GM21423 (cell line): ENCODE data around the gene CARD11.
A peak's percentile ranks its signal among the peaks of the same experiment; 100 is the strongest.

Experiments used
- ATAC-seq: cut with Tn5 transposase; IDR thresholded peaks from one replicate; pipeline ENCODE4 v1.9.1; 2021; ENCODE audit warnings: mild to moderate bottlenecking, moderate library complexity; ENCODE audit not compliant: unreplicated experiment

CARD11 gene

DNA sequence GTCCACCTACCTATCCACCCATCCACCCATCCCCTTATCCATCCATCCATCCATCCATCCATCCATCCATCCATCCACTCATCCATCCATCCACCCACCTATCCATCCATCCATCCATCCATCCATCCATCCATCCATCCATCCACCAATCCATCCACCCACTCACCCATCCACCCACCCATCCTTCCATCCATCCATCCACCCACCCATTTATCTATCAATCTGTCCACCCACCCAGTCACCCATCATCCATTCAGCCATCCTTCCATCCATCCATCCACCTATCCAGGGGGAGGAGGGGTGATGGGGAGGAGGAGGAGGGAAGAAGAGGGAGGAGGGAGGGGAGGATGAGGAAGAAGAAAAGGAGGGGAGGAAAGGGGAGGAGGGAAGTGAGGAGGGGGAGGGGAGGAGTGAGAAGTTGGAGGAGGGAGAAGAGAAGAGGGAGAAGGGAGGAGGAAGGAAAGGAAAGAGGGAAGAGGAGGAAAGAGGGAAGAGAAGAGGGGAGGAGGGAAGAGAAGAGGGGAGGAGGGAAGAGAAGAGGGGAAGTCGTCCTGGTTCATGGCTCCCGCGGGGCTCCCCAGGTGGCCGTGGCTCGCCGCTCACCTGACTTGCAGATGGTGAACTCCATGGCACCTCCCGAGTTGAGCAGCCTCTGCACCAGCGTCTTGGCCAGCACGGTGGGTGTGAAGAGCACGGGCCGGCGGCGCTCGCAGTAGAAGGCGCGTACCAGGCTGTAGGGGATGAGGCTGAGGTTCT lies 130.8 kb downstream of the CARD11 start:
- no peak for ATAC-seq

DNA sequence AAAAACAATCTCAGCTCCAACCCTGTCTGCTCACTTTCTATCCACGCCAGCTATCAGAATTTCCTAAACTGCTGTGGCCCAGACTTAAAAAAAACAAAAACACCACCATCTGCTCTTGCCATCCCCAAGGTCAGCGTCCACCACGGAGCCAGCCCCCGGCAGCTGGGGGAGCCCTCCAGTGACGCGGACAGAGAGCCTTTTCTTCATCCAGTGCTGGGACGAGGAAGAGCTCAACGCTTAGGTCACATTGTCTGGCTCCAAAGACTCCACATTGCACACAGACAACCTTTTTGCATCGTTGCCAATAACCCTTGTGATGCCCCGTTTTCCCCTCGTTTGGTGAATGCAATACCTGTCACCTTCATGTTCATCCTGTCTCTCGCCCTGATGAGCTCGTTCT lies 132.2 kb downstream of the CARD11 start:
- ATAC-seq: no peak

GRCh38 chr7:2909471-2910039 lies 134.1 kb downstream of the CARD11 start:
- ATAC-seq: no peak

GRCh38 chr7:2909043-2909442 lies 134.6 kb downstream of the CARD11 start:
- ATAC-seq: no peak

DNA sequence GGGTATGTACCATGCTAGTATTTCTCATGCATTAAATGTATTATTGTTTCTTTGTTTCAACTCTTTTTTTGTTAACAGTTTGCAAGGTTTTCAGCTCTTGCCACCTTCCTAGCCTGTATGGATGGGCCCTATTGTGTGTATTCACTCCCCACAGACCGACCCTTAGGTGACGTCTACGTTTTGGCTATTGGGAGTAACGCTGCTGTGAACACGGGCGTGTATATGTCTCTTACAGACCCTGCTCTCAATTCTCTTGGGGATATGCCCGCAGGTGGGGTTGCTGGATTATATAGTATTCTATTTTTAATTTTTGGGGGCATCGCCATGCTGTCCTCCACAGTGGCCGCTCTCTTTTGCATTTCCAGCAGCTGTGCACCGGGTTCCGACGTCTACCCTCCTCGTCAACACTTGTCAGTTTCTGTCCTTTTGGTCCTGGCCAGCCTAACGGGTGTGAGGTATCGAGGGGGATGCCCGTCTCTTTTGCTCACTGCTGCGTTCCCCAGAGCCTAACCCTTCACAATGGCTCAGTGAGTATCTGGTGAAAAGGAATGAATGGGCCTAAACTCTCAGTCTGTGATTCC lies 135.5 kb downstream of the CARD11 start:
- ATAC-seq: no peak

- ATAC-seq: no peak
Observed at GRCh38 chr7:2906197-2906931, 137.3 kb downstream of the CARD11 start.

DNA sequence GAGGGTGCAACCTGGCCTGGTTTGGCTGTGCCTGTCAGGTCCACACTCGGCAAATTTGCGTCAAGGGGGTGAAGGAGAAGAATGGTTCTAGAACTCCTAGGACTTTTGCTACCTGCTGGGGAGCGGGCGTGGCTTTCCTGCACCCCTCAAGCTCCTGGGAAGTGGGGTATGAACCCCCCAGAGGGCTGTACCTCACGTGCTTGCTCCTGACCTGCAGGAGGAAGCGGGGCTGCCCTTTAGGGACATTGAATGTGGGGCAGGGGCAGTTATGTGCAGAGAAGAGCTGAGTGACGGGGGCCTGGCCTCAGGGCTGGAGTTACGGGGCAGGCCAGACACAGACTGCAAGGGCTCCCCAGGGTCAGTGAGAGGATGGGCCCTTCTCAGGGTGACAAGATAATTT lies 138.2 kb downstream of the CARD11 start:
- no peak for ATAC-seq

DNA sequence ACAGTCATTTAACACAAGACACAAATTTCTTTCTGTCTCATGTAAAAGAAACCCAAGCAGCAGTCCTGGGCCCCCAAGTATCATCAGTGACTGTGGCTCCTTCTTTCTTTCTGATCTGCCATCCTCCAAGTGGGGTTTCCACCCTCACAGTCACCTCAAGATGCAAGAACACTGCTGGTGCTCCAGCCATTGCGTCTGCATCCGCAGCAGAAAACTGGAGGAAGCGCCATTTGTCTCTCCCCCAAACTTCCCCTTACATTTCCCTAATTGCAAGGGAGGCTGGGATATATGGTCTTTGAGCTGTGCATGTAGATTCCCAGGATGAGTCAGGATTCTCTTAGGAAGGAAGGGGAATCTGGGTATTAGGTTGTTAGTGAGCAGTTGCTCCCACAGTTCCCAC lies 138.6 kb downstream of the CARD11 start:
- no peak for ATAC-seq

- ATAC-seq: no peak
Observed at GRCh38 chr7:2904202-2904601, 139.5 kb downstream of the CARD11 start.

GRCh38 chr7:2903682-2904162 lies 139.9 kb downstream of the CARD11 start:
- no peak for ATAC-seq

DNA sequence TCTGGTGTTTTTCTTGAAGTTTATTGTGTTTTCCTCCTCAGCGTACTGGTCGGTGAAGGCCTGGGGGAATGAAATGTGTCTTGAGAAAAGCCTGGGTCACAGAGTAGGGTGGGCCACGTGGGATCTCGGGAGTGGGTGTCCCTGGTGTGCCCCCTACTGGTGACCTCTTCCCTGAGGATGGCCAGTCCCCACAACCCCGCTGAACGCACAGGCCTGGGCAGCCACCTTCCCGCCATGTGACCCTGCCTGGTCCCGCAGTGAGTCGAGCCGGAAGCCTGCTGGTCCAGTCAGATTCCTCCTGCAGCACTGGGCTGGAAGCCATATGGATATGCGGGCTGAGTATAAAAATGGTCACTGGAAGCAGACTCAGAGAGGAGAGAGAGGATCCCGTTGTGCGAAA lies 146.6 kb downstream of the CARD11 start:
- ATAC-seq: no peak

- no peak for ATAC-seq
Observed at GRCh38 chr7:2896131-2896530, 147.5 kb downstream of the CARD11 start.

DNA sequence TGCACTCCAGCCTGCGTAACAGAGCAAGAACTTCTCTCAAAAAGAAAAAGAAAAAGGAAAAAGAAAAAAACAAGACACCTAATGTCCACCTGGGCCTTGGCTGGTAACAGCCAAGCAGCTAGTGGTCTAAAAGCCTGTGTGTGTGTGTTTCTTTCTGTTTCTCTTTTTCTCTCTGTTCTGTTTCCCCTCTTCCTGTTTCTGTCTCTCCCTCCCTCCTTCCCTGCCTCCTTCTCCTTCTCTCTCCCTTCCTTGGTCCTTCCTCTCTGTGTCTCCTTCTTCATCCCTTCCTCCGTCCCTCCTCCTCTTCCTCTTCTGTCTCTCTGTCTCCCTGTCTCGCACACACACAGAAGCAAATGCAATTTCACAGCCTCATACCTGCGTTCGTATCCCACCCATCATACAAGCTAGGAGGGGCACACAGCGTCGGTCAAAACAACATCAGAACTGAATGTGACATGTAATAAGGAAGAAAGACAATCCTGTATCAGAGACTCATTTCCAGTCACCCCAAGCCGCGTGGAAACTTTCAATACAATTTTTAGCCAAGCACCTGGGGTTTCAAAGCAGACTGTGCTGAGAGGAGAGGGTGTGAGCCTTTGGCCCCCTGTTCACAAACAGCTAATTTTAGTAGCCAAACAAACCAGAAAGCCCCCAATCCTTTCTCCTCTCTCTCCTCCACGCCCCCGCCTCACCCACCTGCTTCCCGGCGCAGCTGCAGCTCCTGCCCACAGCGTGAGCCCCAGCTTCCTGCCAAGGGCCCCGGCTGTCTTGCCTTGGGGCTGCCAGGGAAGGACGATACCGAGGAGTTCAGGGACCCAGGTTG lies 149.3 kb downstream of the CARD11 start:
- ATAC-seq: peak; percentile 63

DNA sequence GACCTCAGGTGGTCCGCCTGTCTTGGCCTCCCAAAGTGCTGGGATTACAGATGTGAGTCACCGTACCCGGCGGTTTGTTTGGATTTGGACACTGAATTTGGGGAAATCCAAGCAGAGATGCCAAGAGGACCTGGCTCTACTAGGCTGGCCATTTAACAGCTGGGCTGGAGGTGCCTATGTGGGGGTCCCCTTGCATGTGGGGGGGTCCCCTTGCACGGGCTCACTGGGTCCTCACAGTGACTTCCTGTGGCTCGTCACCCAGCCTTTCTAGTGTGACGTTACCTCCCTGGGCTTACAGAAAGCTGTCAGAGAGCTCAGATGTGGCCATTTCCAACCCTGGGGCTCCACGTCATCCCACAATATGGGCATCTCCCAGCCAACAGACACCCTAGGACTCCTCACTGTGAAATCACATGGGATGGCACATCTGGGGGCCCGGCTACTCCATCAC lies 150.2 kb downstream of the CARD11 start:
- no peak for ATAC-seq

DNA sequence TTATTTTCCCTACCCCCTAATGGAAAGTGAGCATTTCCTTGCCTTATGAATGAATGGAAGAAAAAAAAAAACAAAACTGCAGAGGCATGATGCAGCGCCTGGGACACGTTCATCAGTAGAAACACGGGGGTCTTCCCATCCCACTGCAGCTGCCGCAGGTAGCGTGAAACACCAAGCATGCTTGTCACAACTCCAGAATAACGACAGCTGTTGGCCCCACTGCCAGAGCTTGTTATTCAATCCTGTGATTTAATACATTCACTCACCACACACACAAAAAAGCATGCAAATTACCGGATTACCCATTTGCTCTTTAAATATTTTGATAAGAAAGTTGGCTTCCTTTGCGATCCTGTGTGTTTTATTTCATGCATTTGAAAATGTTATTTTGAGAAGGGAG lies 151.1 kb downstream of the CARD11 start:
- ATAC-seq: no peak

- ATAC-seq: no peak
Observed at GRCh38 chr7:2887816-2888215, 155.9 kb downstream of the CARD11 start.

DNA sequence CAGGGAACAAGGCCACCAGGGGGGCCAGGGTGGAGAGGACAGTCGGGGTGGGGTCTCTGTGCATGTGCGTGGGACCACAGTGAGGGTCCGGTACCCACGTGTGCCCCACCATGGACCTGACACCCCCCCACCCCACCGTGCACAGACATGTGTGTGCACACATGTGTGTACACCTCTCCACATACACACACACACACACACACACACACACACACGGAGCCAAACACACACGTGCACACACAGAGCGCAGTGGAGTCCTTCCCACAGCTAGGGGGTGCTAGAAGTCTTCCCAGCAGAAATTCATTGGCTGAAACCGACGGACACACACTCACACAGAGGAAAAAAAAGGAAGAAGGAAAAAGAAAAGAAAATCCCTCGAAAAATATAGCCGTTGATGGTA lies 156.8 kb downstream of the CARD11 start:
- no peak for ATAC-seq

DNA sequence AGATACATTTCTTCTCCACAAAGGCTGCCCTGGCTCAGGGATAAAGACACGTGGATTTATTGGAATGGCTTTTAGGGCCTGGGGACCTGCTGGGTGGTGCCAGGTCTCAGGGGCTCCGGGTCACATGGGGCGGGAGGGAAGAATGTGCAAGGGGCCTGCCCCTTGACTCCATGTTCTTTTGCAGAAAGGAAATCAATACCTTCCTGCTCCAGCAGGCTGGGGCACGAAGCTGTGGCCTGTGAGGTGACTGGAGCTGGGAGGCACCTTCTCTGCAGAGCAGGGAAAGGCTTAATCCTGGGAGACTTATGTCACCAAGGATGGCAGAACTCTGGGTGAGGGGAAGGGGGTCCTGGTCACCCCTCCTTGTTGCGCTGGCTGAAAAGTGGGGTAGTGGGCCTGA lies 157.3 kb downstream of the CARD11 start:
- ATAC-seq: no peak

GRCh38 chr7:2884161-2884560 lies 159.5 kb downstream of the CARD11 start:
- ATAC-seq: no peak

GRCh38 chr7:2883101-2883500 lies 160.6 kb downstream of the CARD11 start:
- no peak for ATAC-seq

DNA sequence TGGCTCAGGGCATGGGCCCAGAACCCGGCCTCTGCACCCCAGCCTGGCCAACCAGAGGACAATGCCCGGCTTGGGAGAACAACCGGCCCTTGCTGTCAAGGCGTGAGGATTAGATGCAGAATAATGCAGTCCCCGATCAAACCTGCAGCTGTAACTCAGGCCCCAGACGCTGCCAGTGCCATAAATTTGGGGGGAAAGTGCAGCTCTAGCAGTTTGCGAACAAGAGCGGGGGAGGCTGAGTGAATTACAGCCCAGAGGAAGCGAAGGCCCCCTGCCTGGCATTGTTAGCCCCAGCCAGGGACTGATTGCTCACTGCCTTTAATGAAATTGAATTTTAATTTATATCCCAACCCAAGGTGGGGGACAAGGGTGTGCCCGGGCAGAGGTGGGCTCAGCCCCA lies 161.6 kb downstream of the CARD11 start:
- ATAC-seq: no peak
